Activated T-helper 17 cell treated with anti-CD3 and anti-CD28 coated beads, Interleukin-2, amount 50 U/mL, for 72 hours (primary cell): ENCODE data around the gene C1QTNF3. TPM values are rescaled to one million over a fixed set of nuclear protein-coding genes. Genes with fewer than 3 reads are reported as not detected.

Source experiments
- ATAC-seq: fragments of 150-1000 bp; cut with Tn5 transposase; replicated peaks from 2 replicates; pipeline ENCODE4 v1.10.0; 2021; ENCODE audit warnings: mild to moderate bottlenecking, moderate library complexity
- H3K27ac Mint-ChIP-seq: one replicate; pipeline ENCODE4 v1.8.0; 2022; ENCODE audit warnings: mixed read lengths
- H3K27me3 Mint-ChIP-seq: one replicate; pipeline ENCODE4 v1.8.0; 2022; ENCODE audit warnings: mixed read lengths
- H3K36me3 Mint-ChIP-seq: one replicate; pipeline ENCODE4 v1.8.0; 2022; ENCODE audit warnings: low read depth, mild to moderate bottlenecking, mixed read lengths
- H3K4me1 Mint-ChIP-seq: one replicate; pipeline ENCODE4 v1.8.0; 2022; ENCODE audit warnings: mixed read lengths
- H3K4me3 Mint-ChIP-seq: one replicate; pipeline ENCODE4 v1.8.0; 2022; ENCODE audit warnings: mild to moderate bottlenecking, mixed read lengths
- H3K9me3 Mint-ChIP-seq: one replicate; pipeline ENCODE4 v1.8.0; 2022; ENCODE audit warnings: mixed read lengths
- total RNA-seq, 2 donors: library from RNA; stranded (reverse); gene quantifications; one replicate each; pipeline ENCODE4 v1.2.3, GENCODE V29; 2022

The C1QTNF3 gene
- total RNA-seq, 2 donors from 2014 or later, result 2.7 to 5.4 TPM

DNA sequence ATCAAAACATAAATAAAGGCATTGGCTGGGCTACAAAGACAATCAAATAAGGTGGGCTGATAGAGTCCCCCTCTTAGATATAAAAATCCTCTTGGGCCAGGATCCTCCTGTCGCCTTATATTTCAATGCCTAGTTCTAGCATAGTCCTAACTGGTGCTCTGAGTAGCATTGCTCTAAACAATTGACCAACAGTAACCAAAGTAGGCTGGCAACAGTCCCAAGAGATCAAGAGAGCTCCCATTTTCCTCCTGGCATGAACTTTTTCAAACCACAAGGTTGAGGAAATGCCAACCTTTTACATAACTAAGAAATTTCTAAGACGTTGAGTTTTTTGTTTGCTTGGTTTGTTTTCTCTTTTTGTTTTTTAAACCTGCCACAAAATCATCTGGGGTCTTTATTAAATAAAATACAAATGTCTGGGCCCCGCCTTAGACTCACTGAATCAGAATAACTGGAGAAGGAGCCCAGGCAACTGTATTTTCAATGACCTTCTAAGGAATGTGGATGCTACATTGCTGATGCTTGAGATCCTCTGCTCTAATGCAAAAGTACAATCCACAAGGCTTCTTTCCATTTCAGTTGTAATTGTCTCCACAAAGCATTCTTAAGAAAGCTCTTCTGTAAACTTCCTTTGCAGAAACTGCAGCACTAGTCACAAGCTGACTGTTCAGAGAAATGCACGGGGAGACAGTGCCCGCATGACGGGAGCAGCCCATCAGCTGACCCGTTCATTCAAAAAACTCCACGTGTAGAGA, 61.4 kb downstream of the C1QTNF3 start:
- Mint-ChIP-seq H3K9me3 (no peaks in the 10 kb centered on the region), H3K4me3 (no peak overlapping the region)
- no peak for ATAC-seq

DNA sequence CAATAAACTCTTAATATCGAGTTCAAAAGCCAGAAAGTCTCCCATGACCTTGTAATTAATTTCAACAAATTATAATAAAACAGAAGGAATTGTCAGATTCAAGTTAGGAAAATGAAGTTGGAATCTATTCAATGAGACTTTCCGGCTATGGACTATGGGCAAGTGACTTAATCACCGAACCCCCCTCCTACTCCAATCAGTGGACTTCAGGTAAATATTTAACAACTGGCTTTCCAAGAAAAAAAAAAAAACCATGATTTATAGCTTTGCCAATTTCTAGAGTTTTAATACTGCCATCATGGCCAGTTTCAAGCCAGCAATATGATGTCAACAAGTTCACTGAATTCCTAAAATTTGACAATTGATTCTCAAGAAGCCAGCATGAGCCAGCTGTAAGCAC, 63.0 kb downstream of the C1QTNF3 start:
- no peak overlapping the region for H3K27ac Mint-ChIP-seq
- H3K36me3 Mint-ChIP-seq, result no peaks in the 10 kb centered on the region
- H3K4me3 Mint-ChIP-seq, result no peak overlapping the region
- ATAC-seq, result no peak
- H3K27me3 Mint-ChIP-seq, result no peaks in the 10 kb centered on the region
- no peaks in the 10 kb centered on the region for H3K9me3 Mint-ChIP-seq
- no peaks in the 10 kb centered on the region for H3K4me1 Mint-ChIP-seq

More for the DNA sequence above, 61.4 kb downstream of the C1QTNF3 start:
- no peaks in the 10 kb centered on the region for H3K4me1 Mint-ChIP-seq
- no peaks in the 10 kb centered on the region for H3K27me3 Mint-ChIP-seq
- H3K36me3 Mint-ChIP-seq, result no peaks in the 10 kb centered on the region
- no peak overlapping the region for H3K27ac Mint-ChIP-seq

DNA sequence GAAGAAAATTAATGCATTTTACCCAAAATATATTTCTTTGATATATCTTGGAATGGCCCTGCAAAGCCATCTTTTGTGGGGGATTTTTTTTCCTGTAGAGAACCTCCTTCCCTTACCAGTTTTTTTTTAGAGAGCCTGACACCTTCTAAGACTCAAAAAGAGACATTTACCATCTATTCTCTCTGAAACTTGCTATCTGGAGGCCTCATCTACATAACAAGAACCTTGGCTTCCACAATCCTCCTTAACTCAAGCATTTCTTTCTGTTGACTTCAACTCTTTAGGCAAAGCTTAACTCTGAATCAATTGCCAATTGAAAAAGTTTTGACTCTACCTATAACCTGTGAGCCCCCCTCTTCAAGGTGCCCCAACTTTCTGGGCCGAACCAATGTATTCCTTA, 64.7 kb downstream of the C1QTNF3 start:
- ATAC-seq, result no peak
- peaks cover 6% of the 10 kb centered on the region for H3K27me3 Mint-ChIP-seq
- H3K4me1 Mint-ChIP-seq, result peaks cover 3% of the 10 kb centered on the region
- no peaks in the 10 kb centered on the region for H3K9me3 Mint-ChIP-seq
- no peaks in the 10 kb centered on the region for H3K36me3 Mint-ChIP-seq
- H3K27ac Mint-ChIP-seq, result no peak overlapping the region
- no peak overlapping the region for H3K4me3 Mint-ChIP-seq

DNA sequence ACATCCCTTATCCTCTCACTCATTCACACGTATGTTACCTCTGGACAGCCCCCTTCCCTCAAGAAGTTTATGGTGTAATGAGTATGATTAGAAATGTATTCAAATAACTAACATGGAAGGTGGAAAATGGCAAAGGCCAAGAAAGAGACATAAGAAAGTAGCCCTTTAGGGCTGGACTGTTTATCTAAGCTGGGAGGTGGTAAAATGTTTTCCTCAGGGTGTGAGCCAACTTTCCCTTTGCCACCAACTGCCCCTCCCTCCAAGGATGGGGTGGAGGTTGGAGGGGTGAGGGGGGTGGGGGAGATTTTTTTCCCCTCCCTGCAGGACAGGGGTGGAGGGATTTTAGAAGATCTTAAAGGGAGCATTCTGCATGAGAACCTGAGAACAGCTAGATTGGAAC, 66.7 kb downstream of the C1QTNF3 start:
- no peak overlapping the region for H3K27ac Mint-ChIP-seq
- H3K4me1 Mint-ChIP-seq, result peaks cover 4% of the 10 kb centered on the region
- H3K4me3 Mint-ChIP-seq, result no peak overlapping the region
- peaks cover 6% of the 10 kb centered on the region for H3K27me3 Mint-ChIP-seq
- ATAC-seq, result no peak
- no peaks in the 10 kb centered on the region for H3K36me3 Mint-ChIP-seq
- H3K9me3 Mint-ChIP-seq, result no peaks in the 10 kb centered on the region

DNA sequence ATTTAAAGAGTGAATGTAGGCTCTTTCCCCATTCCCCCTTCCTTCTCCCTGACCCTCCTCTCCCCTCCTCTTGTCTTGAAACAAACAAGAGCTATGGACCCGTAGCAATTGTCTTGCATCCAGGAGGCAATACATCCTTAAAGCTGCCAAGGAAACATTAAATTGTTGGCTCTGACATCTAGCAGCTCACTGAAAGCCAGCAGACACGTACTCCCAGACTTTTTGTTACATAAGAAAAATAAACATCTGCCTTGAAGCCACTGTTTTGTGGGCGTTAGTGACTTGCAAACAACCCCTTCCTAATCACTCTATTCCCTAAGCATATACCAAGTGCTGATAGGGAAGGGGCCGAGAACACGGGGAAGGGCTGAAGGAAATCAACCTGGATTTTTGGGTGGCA, 67.2 kb downstream of the C1QTNF3 start:
- H3K9me3 Mint-ChIP-seq, result no peaks in the 10 kb centered on the region
- no peaks in the 10 kb centered on the region for H3K36me3 Mint-ChIP-seq
- no peak overlapping the region for H3K27ac Mint-ChIP-seq
- peaks cover 4% of the 10 kb centered on the region for H3K4me1 Mint-ChIP-seq
- no peak overlapping the region for H3K4me3 Mint-ChIP-seq
- peaks cover 6% of the 10 kb centered on the region for H3K27me3 Mint-ChIP-seq
- no peak for ATAC-seq

DNA sequence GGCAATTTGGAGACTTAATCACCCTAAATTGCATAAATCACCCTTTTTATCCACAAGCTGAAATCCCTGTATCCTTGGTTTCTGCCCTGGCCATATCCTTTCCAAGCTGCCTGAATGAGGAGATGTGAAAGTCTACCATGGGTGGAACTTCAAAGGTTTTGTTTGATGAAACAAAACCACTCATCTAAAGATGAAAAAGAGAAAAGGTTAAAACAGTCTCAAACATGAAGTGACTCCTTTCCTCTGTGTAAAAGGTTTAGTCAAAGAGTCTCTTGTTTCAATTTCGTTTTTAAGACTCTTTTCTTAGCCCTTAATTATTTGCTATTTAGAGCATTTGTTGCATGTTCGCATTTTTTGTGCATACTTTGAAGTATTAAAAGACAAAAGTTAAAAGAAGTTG, 69.7 kb downstream of the C1QTNF3 start:
- no peak overlapping the region for H3K4me3 Mint-ChIP-seq
- no peaks in the 10 kb centered on the region for H3K9me3 Mint-ChIP-seq

DNA sequence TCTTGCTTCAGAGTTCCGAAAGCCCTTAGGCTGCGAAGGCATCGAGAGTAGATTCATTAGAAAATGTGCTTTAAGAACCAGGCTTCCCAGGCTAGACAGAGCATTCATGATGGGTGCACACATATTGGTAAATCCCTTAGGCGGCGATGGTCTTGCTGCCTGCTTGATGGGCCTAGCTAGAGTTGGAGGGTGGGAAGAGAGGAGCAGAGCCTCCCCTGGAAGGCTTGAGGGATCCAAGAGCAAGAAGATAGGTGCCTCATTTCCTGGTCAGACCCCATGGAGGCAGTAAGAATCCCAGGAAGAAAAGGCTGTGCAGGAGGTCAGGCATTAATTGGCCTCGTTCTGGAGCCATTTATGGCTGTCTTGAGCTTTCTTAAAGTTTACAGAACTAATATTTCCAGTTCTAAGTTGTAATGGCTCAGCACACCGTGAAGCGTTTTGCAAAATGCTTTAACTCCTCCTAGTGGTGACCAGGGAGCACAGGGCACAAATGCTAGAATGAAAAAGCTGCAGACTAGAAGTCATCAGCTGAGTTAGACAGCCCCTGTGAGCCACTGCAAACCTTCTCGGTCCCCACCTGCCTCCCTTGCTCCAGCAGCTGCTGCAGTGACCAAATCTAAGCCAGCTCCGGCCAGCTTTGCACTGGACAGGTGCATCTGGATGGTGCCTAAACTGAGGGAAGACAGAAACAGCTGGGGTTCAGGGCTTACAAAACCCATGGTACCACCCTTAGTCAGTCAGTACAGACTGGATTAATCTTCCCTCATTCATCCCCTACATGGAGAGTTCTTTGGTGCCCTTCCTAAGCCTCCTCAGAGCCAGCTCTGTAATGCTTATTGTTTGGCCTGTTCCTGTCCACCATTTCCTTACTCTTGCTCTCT, 73.2 kb downstream of the C1QTNF3 start:
- Mint-ChIP-seq H3K4me3 (no peak overlapping the region), H3K4me1 (peaks cover 4% of the 10 kb centered on the region), H3K27ac (no peak overlapping the region), H3K36me3 (no peaks in the 10 kb centered on the region), H3K27me3 (peaks cover 4% of the 10 kb centered on the region), H3K9me3 (no peaks in the 10 kb centered on the region)
- peak; percentile 49 for ATAC-seq

More for the DNA sequence above, 69.7 kb downstream of the C1QTNF3 start:
- ATAC-seq, result peak; percentile 78
- H3K27me3 Mint-ChIP-seq, result peaks cover 6% of the 10 kb centered on the region
- H3K36me3 Mint-ChIP-seq, result no peaks in the 10 kb centered on the region
- no peak overlapping the region for H3K27ac Mint-ChIP-seq
- H3K4me1 Mint-ChIP-seq, result peaks cover 4% of the 10 kb centered on the region

DNA sequence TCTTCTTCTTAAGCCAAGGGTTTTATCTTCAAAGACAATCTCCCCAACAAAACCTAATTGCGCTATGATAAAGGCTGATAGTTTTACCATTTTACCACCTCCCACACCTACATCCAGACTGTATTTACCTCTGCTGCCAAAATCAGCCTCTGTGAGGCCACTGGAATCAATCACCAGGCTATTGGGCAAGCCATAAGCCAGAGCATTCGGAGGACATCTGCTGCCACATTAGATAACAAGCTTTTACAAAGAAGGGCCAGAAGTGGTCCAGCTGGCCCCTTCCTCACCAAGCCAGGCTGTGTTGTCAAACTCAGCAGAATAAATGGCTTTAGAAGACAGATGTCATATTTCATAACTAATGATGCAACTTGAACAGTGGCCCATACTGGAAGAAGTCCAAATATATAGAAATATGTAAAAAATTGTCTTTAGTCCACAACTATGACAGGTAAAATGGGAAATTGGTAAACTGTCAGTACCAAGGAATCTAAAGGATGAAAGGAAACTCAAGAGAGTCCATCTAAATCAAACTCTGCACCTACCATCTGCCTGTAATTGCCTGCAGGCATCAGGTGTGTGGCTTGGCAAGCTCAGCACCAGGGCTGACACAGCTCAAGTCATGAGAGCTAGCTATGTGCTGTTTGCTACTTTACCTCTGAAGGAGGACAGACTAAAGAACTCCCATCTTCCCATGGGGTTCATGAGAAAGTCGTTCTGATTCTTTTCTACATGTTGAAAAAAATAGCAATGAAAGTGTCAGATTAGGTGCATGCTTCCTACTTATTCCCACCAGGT, 74.6 kb downstream of the C1QTNF3 start:
- no peaks in the 10 kb centered on the region for H3K27me3 Mint-ChIP-seq
- no peak for ATAC-seq

More for the DNA sequence above, 74.6 kb downstream of the C1QTNF3 start:
- no peaks in the 10 kb centered on the region for H3K36me3 Mint-ChIP-seq
- H3K4me1 Mint-ChIP-seq, result peaks cover 2% of the 10 kb centered on the region
- no peaks in the 10 kb centered on the region for H3K9me3 Mint-ChIP-seq
- no peak overlapping the region for H3K27ac Mint-ChIP-seq
- H3K4me3 Mint-ChIP-seq, result no peak overlapping the region

Other genes starting within 250 kb of the C1QTNF3 start
- not detected for gene ADAMTS12, start 151.2 kb downstream of the C1QTNF3 start, total RNA-seq
- gene RXFP3, start 106.8 kb downstream of the C1QTNF3 start, total RNA-seq, result not detected
- not detected for gene SLC45A2, start 58.5 kb downstream of the C1QTNF3 start, total RNA-seq
- 1 to 10 TPM; 5.4 to 6.6 TPM for gene AMACR, start 35.2 kb downstream of the C1QTNF3 start, total RNA-seq